Measurements from ENCODE around the gene KCNN3.

GRCh38 chr1:154866257-154867063 lies 3.6 kb downstream of the KCNN3 start:
- TF ChIP-seq, protein P1, sequence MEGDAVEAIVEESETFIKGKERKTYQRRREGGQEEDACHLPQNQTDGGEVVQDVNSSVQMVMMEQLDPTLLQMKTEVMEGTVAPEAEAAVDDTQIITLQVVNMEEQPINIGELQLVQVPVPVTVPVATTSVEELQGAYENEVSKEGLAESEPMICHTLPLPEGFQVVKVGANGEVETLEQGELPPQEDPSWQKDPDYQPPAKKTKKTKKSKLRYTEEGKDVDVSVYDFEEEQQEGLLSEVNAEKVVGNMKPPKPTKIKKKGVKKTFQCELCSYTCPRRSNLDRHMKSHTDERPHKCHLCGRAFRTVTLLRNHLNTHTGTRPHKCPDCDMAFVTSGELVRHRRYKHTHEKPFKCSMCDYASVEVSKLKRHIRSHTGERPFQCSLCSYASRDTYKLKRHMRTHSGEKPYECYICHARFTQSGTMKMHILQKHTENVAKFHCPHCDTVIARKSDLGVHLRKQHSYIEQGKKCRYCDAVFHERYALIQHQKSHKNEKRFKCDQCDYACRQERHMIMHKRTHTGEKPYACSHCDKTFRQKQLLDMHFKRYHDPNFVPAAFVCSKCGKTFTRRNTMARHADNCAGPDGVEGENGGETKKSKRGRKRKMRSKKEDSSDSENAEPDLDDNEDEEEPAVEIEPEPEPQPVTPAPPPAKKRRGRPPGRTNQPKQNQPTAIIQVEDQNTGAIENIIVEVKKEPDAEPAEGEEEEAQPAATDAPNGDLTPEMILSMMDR (IDR thresholded peaks at IDR 0.05): no peak
- no peak for TF ChIP-seq POLR2A (IDR thresholded peaks at IDR 0.05)
